GM10847 (cell line): Measurements from ENCODE around the gene GAPDH.

Experiments
- POLR2A ChIP-seq: IDR thresholded peaks from 2 replicates; pipeline ENCODE4 v1.6.1; 2011; ENCODE audit not compliant: insufficient read length; ENCODE audit errors: extremely low read depth

Gene GAPDH

GRCh38 chr12:6533923-6534694 lies at the start of gene GAPDH:
Gene GAPDH (plus strand): TSS chr12:6534517. CDS start chr12:6534833, 316 bp downstream.
- peak; percentile 100 for TF ChIP-seq POLR2A

GRCh38 chr12:6488240-6488639 lies 46.1 kb upstream of the GAPDH start:
- TF ChIP-seq POLR2A = no peak

- no peak for TF ChIP-seq POLR2A
These were observed 44.9 kb upstream of the GAPDH start for GRCh38 chr12:6489449-6489848.

GRCh38 chr12:6492838-6493496 lies 41.4 kb upstream of the GAPDH start, which contains the start of gene MRPL51:
Gene MRPL51 (minus strand): TSS chr12:6493262. CDS start chr12:6493136, 126 bp downstream.
- peak; percentile 86 for TF ChIP-seq POLR2A

GRCh38 chr12:6493497-6494257 lies 40.6 kb upstream of the GAPDH start, which contains the start of gene NCAPD2:
Gene NCAPD2 (plus strand): TSS chr12:6494102. CDS start chr12:6495099, 997 bp downstream.
- no peak for TF ChIP-seq POLR2A

GRCh38 chr12:6494258-6494743 lies 40.0 kb upstream of the GAPDH start:
- TF ChIP-seq POLR2A = no peak

GRCh38 chr12:6494968-6495367 lies 39.3 kb upstream of the GAPDH start:
- TF ChIP-seq POLR2A = no peak

- TF ChIP-seq POLR2A = no peak
These were observed 33.9 kb upstream of the GAPDH start for GRCh38 chr12:6500466-6500865.

- TF ChIP-seq POLR2A = no peak
These were observed 27.0 kb upstream of the GAPDH start for GRCh38 chr12:6507102-6507998.

GRCh38 chr12:6508087-6508486 lies 26.2 kb upstream of the GAPDH start:
- no peak for TF ChIP-seq POLR2A

GRCh38 chr12:6520186-6520585 lies 14.1 kb upstream of the GAPDH start:
- TF ChIP-seq POLR2A = no peak

- no peak for TF ChIP-seq POLR2A
These were observed 12.1 kb upstream of the GAPDH start for GRCh38 chr12:6522193-6522592.

- TF ChIP-seq POLR2A = no peak
These were observed 10.6 kb upstream of the GAPDH start for GRCh38 chr12:6523708-6524107.

- TF ChIP-seq POLR2A = no peak
These were observed 9.7 kb upstream of the GAPDH start for GRCh38 chr12:6524648-6525047.
